Left cardiac atrium (tissue), 4 donors: ENCODE measurements around the gene RALB. TPM values are rescaled to one million over a fixed set of nuclear protein-coding genes. Genes with fewer than 3 reads are reported as not detected.
A peak's percentile ranks its signal among the peaks of the same experiment; 100 is the strongest.
"Not testable (repeated sequence)": the region's sequence is repeated elsewhere in the genome, so short reads cannot be mapped to it uniquely, and the experiment has no call there.

Experiments
- ATAC-seq, 2 donors: fragments of 200-7000 bp; cut with Tn5 transposase; one replicate each; pipeline ENCODE4 v1.9.1; 2020; ENCODE audit warnings: mild to moderate bottlenecking in 2 of 2, moderate library complexity in 2 of 2
- DNase-seq: peaks from one replicate; pipeline ENCODE4 v3.0.0-alpha.2; 2020
- intact Hi-C, 2 donors: fragments of 100-400 bp; cut with DNase I; formaldehyde crosslinking; loops; one replicate each; pipeline versions ENCODE4 v1.14.1 to v1.15.1; 2022 to 2023
- total RNA-seq, 2 donors: library from RNA; stranded (reverse); fragmentation: NEBNext Ultra II Directional; extraction: Animal tissue kit (Norgen Biotek cat#: 25700); gene quantifications; one replicate each; pipeline ENCODE4 v1.2.1, GENCODE V29; 2021
- donor health status: DM: no; HTN: yes; CAD: no.
- donor health status: DM: no; HTN: yes; CAD: no; lungs with severe emphysema.
- donor health status: DM: yes; HTN: yes; CAD: no.
- donor health status: Dilated cardiomyopathy.

Gene RALB
- total RNA-seq, 2 donors from 2014 or later: 52.5 to 54.7 TPM

DNA sequence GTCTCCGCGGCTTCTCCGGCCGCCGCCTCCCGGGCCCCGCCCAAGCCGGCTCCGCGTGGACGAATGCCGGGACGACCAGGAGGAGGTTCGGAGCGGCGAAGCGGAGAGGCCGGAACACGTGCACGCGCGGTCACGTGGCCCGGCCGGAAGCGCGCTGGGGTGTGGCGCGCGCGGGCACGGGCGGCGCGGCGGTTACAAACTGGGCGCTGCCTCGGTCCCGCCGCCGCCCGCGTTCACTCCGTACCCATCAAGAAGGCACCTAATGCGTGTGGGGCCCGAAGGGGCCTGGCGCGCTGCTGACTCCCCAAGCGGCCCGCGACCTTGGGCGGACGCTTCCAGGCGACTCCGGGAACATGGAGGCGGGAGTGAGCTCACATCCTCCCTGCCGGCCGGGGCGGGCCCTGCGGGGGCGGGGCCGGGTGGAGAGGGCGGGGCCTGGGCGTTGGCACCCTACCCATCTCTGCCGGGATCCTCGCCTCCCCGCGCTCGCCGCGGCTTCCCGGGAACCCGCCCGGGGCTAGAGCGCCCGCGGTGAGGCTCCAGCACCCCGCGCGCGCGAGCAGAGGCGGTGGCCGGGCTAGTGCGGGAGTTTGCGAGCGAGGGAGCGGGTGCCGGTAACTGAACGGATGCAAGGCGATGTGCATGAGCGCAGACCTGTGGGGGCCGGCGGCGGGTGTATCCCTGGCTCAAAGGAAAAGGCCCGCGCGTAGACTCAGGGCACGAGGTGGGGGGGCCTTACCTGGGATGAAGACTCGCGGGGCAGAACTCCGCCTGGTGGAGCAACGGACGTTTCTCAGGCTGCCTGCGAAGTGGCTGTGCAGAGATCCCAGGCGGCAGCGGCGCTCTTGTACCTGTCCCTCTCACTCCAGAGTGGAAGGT is 29.4 kb upstream of the RALB start, which contains the start of gene TMEM185B:
TMEM185B (minus strand) TSS at position 367 of the 879 bp plus-strand sequence. CDS start 424 bp downstream, outside the sequence.
- DNase-seq (peak; percentile 89), ATAC-seq (peak; percentile 98)
- intact Hi-C loops: no loop called here

GRCh38 chr2:120224256-120224655 is 28.4 kb upstream of the RALB start:
- intact Hi-C loops: no loop called here
- ATAC-seq: no peak

GRCh38 chr2:120224735-120225548 is 27.7 kb upstream of the RALB start:
- ATAC-seq (no peak), DNase-seq (no peak)
- intact Hi-C loops: no loop called here

More at GRCh38 chr2:120224256-120224655, 28.4 kb upstream of the RALB start:
- no peak for DNase-seq

DNA sequence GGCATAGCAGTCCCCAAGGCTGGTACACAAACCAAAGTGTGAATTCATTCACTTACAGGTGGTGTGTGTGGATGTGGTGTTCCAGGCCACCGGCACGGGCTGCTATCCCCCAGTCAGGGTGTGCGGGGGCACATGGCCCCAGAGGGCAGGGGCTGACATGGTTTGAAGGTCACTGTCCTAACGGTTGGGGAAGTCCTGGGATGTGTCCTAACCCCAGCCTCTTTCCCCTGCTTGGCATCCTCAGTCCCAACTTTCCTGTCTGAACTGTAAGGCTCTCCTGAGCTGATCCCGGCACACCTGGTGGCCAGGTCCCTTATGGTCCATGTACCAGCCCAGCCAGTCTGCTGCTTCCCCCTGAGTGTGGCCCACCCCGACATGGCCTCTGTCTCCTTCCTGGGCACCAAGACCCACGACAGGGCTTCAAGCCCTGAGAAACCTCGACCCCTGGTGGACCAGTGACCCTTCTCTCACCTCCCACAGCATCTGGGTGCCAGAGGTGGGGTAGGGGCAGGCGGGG is 27.0 kb upstream of the RALB start:
- ATAC-seq: no peak
- peak; percentile 11 for DNase-seq
- intact Hi-C loops: no loop called here

DNA sequence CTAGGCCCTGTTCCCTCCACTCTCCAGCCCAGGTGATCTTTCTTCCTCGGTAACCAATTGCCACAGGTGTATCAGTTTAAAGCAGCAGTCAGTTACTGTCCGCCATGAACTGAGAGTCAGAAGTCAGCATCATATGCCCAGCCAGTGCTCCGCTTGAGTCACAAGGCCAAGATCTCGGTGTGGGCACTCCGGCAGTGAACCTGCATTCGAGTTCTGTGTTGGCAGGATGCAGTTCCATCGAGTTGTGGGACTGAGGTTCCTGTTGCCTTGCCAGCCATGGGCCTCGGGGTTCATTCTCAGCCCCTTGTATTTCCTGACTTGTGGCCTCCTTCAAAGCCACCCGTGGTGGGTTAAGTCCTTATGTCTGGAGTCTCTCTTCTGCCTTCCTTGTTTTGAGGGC is 26.3 kb upstream of the RALB start:
- ATAC-seq: no peak
- no peak for DNase-seq
- intact Hi-C loops: no loop called here

- DNase-seq (no peak), ATAC-seq (no peak)
- intact Hi-C loops: no loop called here
These were observed 25.3 kb upstream of the RALB start for GRCh38 chr2:120227111-120227991.

DNA sequence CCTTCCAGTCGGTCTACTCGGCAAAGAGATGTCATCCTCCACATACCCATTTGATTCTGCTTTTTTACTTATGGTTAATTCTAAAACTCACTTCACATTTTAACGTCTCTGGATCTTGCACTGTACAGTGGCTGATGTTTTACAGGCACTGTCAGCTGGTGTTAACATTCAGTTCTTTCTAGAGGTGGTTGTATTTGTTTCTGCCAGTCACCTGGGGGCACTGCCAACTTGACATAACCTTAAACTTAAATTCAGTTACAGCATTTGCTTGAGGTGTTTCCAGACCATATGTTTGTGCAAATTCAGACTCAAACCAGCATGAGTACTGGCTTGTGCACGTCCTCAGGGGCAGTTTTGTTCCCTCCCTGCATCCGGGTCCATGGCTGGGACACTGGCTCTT is 24.1 kb upstream of the RALB start:
- ATAC-seq (no peak), DNase-seq (no peak)
- intact Hi-C loops: no loop called here

DNA sequence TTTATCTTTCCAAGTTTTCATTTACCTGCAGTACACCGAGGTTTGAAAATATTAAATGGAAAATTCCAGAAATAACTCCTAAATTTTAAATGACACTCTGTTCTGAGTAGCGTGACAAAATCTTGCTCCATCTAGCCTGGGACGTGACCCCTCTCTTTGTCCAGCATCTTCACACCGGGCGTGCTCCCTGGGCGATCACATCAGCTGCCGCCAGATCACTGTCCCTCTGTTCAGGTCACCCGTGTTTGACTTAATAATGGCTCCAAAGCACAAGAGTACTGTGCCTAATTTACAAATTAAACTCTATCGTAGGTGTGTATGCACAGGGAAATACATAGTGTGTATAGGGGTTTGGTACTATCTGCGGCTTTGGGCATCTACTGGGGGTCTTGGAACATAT is 23.3 kb upstream of the RALB start:
- intact Hi-C loops: no loop called here
- ATAC-seq: no peak
- DNase-seq: no peak

DNA sequence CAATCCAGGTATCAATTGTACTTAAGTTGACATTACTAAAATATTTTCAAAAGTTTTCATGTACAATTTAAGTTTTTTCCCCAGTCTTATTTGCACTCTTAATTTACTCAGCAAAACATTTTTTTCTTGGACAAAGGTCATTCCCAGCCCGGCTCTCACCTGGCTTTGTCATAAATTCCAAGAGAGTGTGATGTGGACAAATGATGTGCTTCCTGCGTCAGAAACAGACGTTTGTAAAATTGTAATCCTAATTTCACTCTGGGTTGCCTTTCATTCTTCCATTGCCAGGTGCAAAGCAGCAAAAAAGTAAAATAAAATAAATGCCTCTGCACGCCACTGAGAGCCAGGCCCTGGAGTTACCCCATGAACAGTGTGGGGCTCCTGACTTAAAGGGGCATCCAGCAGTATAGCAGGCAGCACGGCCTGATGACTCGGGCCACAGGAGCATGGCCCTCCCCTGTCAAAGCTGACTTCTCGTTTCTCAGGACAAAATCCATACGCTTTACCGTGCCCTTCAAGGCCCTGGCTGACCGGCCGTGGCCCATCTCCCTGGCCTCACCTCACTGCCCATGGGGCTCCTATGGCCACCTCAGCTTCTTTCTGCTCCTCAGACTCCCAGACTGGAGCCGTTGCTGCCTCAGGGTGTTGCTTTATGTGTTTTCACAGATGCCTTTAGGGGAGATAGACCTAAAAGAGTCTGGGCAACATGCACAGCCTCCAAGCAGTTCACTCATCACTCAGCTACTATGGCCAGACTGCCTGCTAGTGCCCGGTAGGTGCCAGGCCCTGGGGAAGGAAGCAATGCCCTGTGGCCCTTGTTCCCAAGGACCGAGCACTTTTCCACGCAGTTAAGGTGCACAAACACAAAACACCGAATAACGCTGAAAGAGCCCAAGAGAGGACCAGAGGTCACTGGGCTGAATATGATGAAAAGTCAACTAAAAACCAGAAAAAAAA is 21.9 kb upstream of the RALB start:
- DNase-seq (no peak), ATAC-seq (no peak)
- intact Hi-C loops: no loop called here

GRCh38 chr2:120231564-120231973 is 21.1 kb upstream of the RALB start:
- ATAC-seq: peak in 1 of 2 donors; percentile 12
- intact Hi-C loops: no loop called here
- no peak for DNase-seq

GRCh38 chr2:120231974-120232635 is 20.5 kb upstream of the RALB start:
- intact Hi-C loops: no loop called here
- no peak for DNase-seq
- peak; percentile 41 to 73 for ATAC-seq

DNA sequence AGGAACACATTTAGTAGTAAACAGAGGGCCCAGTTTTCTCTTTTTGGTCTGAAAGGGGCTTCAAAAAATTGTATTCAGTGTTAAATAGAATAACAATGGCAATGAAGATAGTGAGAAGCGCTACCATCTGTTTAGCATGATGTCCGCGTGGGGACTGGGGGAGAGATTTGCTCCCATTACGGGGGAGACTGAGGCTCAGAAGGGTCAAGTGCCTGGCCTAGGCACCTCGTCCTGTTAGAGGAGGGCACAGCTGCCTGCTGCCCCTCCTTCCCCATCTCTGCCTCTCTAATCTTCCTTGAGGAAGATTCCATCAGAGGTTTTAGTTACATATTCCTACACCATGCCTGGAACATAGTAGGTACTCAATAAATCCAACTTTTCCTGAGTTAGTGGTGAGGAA is 19.4 kb upstream of the RALB start:
- no peak for DNase-seq
- intact Hi-C loops: no loop called here
- ATAC-seq: no peak

GRCh38 chr2:120235158-120235557 is 17.5 kb upstream of the RALB start:
- DNase-seq, intact Hi-C loops, ATAC-seq: not testable (repeated sequence)

GRCh38 chr2:120235681-120236080 is 17.0 kb upstream of the RALB start:
- intact Hi-C loops: no loop called here
- no peak for DNase-seq
- ATAC-seq: no peak

- intact Hi-C loops: no loop called here
- DNase-seq (no peak), ATAC-seq (no peak)
These were observed 16.3 kb upstream of the RALB start for GRCh38 chr2:120236316-120236715.

DNA sequence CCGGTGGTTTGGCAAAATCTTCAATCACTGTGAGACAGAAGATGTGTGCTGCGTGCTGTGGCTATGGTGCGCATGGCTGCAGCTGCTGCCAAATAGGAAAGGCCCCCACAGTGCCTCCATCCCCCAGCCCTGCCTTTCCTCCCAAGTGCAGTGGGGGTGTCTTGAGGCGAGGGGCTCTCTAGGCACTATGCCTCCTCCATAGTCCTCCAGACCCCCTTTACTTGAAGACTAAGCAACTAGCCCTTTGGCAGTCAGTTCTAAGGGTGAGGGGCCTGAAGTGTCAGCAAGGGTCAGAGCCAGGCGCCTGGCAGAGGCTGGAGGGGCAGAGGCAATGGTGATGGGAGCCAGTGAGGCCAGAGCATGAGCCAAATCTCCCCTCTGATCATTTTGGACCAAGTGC is 15.9 kb upstream of the RALB start:
- intact Hi-C loops: no loop called here
- ATAC-seq (no peak), DNase-seq (no peak)

GRCh38 chr2:120237491-120237902 is 15.2 kb upstream of the RALB start:
- ATAC-seq (peak in 1 of 2 donors; percentile 5), DNase-seq (no peak)
- intact Hi-C loops: no loop called here
